HepG2 (cell line): ENCODE data around the gene SHPK.

Experiments
- EZH2 ChIP-seq: conservative IDR thresholded peaks from 2 replicates; pipeline ENCODE4 v1.6.1; 2012; ENCODE audit warnings: mild to moderate bottlenecking, low read depth, low read length, moderate library complexity
- POLR2AphosphoS5 ChIP-seq: IDR thresholded peaks from 2 replicates; pipeline ENCODE4 v1.6.1; 2012; ENCODE audit warnings: low read depth, low read length
- RAD21 ChIP-seq: fragments of 450-650 bp; formaldehyde crosslinking; IDR thresholded peaks from 2 replicates; pipeline ENCODE4 v1.5.0; 2020; ENCODE audit warnings: mild to moderate bottlenecking
- XBP1 ChIP-seq: sonication (generic); formaldehyde crosslinking; IDR thresholded peaks from 2 replicates; pipeline ENCODE4 v1.5.0; 2020; ENCODE audit warnings: missing genetic modification reagents
- ZNF777 ChIP-seq: sonication (generic); formaldehyde crosslinking; IDR thresholded peaks from 2 replicates; pipeline ENCODE4 v1.4.0; 2020; ENCODE audit warnings: missing genetic modification reagents
- TF ChIP-seq, protein P1 (sequence below): sonication (generic); formaldehyde crosslinking; IDR thresholded peaks from 2 replicates; pipeline ENCODE4 v1.5.0; 2020; ENCODE audit warnings: mild to moderate bottlenecking, missing genetic modification reagents, moderate library complexity

DNA sequence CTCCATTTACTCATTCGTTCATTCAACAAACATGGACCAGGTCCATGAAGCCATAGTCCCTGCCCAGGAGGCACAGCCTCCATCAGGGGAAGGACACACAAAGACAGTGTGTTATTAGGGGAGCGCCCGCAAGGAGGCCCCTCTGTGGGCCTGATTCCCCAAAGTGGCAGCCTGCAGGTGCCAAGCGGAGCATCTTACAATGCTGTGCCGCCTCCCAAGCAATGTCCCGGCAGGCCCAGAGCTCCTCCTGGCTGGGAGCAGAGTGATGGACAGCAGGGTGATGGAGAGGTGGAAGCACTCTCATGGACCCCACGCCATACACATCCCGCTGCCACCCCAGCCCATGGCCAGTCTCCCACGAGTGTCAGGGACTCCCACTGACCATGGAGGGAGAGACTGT, 52.6 kb downstream of the SHPK start:
- no peak for TF ChIP-seq XBP1 (CRISPR knock-in tag)
- no peak for TF ChIP-seq RAD21 (CRISPR knock-in tag)
- TF ChIP-seq, protein P1, sequence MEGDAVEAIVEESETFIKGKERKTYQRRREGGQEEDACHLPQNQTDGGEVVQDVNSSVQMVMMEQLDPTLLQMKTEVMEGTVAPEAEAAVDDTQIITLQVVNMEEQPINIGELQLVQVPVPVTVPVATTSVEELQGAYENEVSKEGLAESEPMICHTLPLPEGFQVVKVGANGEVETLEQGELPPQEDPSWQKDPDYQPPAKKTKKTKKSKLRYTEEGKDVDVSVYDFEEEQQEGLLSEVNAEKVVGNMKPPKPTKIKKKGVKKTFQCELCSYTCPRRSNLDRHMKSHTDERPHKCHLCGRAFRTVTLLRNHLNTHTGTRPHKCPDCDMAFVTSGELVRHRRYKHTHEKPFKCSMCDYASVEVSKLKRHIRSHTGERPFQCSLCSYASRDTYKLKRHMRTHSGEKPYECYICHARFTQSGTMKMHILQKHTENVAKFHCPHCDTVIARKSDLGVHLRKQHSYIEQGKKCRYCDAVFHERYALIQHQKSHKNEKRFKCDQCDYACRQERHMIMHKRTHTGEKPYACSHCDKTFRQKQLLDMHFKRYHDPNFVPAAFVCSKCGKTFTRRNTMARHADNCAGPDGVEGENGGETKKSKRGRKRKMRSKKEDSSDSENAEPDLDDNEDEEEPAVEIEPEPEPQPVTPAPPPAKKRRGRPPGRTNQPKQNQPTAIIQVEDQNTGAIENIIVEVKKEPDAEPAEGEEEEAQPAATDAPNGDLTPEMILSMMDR = no peak
- TF ChIP-seq POLR2AphosphoS5 = no peak
- TF ChIP-seq ZNF777 (CRISPR knock-in tag) = no peak
- no peak for TF ChIP-seq EZH2
